Spinal cord (tissue), 10 donors: ENCODE results near the gene DHRS13. TPM values are rescaled to one million over a fixed set of nuclear protein-coding genes. Genes with fewer than 3 reads are reported as not detected.
"Not testable (repeated sequence)": the region's sequence is repeated elsewhere in the genome, so short reads cannot be mapped to it uniquely, and the experiment has no call there.

Source experiments
- DNase-seq, 6 donors: peaks; one replicate each; pipeline versions ENCODE4 v3.0.0 to v3.0.0-alpha.2; 2013 to 2015; ENCODE audit warnings: low spot score in 6 of 6, low read depth in 4 of 6
- H3K27ac ChIP-seq: one replicate; pipeline ENCODE4 v1.5.1; 2013; ENCODE audit warnings: low read depth, low read length, control low read depth
- H3K27me3 ChIP-seq: one replicate; pipeline ENCODE4 v1.6.1; 2013; ENCODE audit warnings: low read length; ENCODE audit not compliant: control insufficient read depth, insufficient read depth
- H3K36me3 ChIP-seq: one replicate; pipeline ENCODE4 v1.6.1; 2013; ENCODE audit warnings: low read length; ENCODE audit not compliant: control insufficient read depth, insufficient read depth
- H3K4me1 ChIP-seq: one replicate; pipeline ENCODE4 v1.6.1; 2013; ENCODE audit warnings: low read length; ENCODE audit not compliant: control insufficient read depth, insufficient read depth
- H3K4me3 ChIP-seq: one replicate; pipeline ENCODE4 v1.5.1; 2013; ENCODE audit warnings: low read depth, low read length, control low read depth
- H3K9me3 ChIP-seq: one replicate; pipeline ENCODE4 v1.6.1; 2013; ENCODE audit warnings: low read length; ENCODE audit not compliant: control insufficient read depth, insufficient read depth
- WGBS: methylation state at CpG from one replicate; pipeline ENCODE4 v1.1.5; 2013; ENCODE audit warnings: missing lambda C conversion rate; ENCODE audit not compliant: insufficient coverage; 5-methylcytosine and 5-hydroxymethylcytosine counted together
- polyA plus RNA-seq, 2 donors: library from polyadenylated mRNA; unstranded; fragments of 120-200 nt; gene quantifications; one replicate each; pipeline ENCODE4 v1.2.1, GENCODE V29; 2013; ENCODE audit not compliant: insufficient read length in 2 of 2
- total RNA-seq, 2 donors: library from RNA; depleted of rRNA in 1 of 2; stranded (reverse); fragments of 120-200 nt in 1 of 2; fragments of >200 nt in 1 of 2; gene quantifications; one replicate each; pipeline versions ENCODE4 v1.2.3 to v1.2.4, GENCODE V29; 2013 to 2014
- donor health status: healthy.

The DHRS13 gene
- total and polyA plus RNA-seq, 4 donors, result 19.8 to 34.0 (median 26.8) TPM

DNA sequence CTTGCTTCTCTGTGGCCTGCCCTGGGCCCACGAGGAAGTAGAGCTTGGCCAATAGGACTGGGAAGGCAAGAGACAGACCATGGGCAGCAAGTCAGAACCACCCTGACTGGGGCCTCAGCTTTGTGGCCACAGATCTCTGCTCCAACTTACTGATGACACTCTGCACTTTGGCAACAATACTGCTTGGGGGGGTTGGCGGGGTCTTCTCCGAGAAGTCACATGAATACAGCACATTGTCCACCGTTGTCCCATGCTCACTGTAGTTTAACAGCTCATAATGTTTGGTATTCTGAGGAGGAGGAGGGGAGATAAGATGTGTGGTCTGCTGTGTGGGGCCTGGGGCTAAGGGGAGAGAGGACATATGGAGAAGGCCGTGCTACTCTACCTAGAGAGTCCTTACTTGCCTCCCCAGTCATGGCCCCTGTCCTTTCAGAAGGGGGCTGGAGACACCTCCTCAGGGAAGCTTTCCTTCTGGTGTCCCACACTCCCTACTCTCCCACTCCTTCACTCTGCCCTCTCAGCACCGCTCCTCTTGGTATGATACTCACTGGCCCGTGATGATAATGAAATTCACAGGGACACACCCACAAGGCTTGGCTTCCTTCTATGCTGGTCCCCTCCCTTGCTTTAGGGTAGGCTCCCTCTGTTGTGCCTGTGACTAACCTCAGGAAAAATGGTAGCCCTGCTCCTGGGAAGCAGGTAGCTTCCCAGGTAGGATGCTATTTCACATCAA is 4.0 kb upstream of the DHRS13 start:
- no peak for DNase-seq
- Histone ChIP-seq H3K36me3 (peaks cover 64% of the 10 kb centered on the region), H3K27ac (no peak overlapping the region), H3K4me3 (no peak overlapping the region), H3K9me3 (no peaks in the 10 kb centered on the region), H3K27me3 (no peaks in the 10 kb centered on the region), H3K4me1 (peaks cover 17% of the 10 kb centered on the region)
- 62% methylated on average over 3 of the region's 7 CpGs for WGBS

DNA sequence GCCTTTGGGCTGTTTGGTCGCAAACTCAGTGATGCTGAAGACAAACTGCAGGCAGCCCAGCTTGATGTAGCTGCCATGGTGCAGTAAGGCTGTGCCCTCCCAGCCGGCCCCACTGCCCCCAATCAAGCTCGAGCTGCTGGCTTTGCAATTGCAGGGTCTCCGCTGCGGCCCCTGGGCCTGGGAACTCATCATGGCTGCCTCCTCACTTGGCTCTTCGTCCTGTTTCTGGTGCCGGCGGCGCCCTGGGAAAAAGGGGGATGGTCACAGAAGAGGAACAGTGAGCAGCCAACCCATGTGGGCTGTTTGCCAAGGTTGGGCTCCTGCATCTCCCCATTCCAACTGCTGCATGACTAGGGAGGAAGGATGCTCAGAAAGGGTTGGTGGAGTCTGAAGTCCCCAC is 3.4 kb upstream of the DHRS13 start:
- Histone ChIP-seq H3K27me3 (no peaks in the 10 kb centered on the region), H3K4me1 (peaks cover 23% of the 10 kb centered on the region), H3K27ac (no peak overlapping the region), H3K36me3 (peaks cover 59% of the 10 kb centered on the region), H3K4me3 (no peak overlapping the region), H3K9me3 (no peaks in the 10 kb centered on the region)
- WGBS, result 52% methylated on average over 9 of the region's 9 CpGs
- peak in 2 of 6 donors; percentile 23 to 42 for DNase-seq

DNA sequence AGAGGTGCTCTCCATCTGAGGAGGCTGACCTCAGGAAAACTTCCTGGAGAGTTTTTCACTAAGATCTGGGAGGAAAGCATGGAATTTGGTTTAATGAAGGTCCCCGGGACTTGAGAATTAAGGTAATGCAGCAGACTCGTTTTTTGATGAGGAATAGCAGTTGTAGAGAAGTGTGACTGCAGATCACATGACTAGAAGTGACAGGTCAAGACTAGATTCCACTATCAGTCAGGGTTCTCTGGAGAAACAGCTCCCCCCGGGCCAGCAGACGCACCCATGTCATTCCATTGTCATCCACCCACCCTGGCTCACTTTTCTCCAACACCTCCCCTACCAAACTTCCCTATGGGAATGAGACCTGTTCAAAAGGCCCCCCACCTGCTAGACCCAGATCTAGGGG is 1.9 kb upstream of the DHRS13 start:
- DNase-seq, result no peak
- Histone ChIP-seq H3K9me3 (no peaks in the 10 kb centered on the region), H3K36me3 (peaks cover 56% of the 10 kb centered on the region), H3K27me3 (no peaks in the 10 kb centered on the region), H3K27ac (no peak overlapping the region), H3K4me1 (peaks cover 30% of the 10 kb centered on the region), H3K4me3 (no peak overlapping the region)
- 81% methylated on average over 2 of the region's 4 CpGs for WGBS

DNA sequence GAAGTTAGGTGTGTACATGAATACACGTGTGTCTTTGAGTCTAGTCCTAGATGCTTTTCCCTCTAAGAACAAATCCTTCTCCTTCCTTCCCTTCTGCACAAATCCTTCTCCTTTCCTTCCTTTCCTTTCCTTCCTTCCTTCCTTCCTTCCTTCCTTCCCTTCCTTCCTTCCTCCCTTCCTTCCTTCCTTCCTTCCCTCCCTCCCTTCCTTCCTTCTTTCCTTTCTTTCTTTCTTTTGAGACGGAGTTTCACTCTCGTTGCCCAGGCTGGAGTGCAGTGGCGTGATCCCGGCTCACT is 615 bp upstream of the DHRS13 start:
- Histone ChIP-seq H3K36me3 (peaks cover 46% of the 10 kb centered on the region), H3K4me1 (peaks cover 31% of the 10 kb centered on the region)
- H3K4me3 ChIP-seq, H3K9me3 ChIP-seq, H3K27me3 ChIP-seq, DNase-seq, H3K27ac ChIP-seq: not testable (repeated sequence)
- 73% methylated on average over 3 of the region's 5 CpGs for whole genome bisulfite sequencing

GRCh38 chr17:28901866-28902818 is 737 bp downstream of the DHRS13 start:
- peak in 4 of 6 donors; percentile 20 to 85 (median 59) for DNase-seq

DNA sequence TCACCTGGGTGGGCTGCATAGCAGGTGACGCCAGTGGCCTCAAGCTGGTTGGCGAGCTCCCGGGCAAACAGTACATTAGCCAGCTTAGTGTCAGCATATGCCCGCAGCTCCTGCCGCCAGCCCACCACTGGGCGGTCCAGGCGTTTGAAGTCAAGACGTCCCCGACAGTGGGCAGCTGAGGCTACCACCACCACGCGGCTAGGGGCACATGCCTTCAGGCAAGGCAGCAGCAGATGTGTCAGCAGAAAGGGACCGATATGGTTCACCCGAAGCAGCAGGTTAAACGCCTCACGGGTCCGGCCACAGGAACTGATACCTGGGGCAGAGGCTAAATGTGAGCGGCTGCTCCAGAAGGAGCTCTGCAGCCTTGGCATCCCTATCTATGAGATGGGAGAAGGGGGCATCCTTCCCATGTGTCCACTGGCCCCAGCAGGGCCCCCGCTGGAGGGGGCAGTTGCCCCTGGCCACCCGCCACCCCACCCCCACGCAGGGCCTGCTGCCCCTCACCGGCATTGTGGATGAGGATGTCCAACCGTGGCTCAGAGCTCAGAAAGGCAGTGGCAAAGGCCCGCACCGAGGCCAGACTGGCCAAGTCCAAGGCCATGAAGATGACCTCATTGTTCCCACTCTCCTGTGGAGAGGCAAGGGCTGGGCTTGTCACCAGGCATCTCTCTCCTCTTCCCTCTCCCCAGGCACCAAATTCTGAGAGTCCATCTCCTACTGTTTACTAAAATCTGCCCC is 1.7 kb downstream of the DHRS13 start:
- DNase-seq, result no peak
- Histone ChIP-seq H3K27ac (no peak overlapping the region), H3K4me3 (no peak overlapping the region), H3K4me1 (peaks cover 40% of the 10 kb centered on the region), H3K9me3 (no peaks in the 10 kb centered on the region), H3K36me3 (peaks cover 30% of the 10 kb centered on the region), H3K27me3 (no peaks in the 10 kb centered on the region)
- WGBS, result 89% methylated on average over 23 of the region's 24 CpGs

More at GRCh38 chr17:28901866-28902818, 737 bp downstream of the DHRS13 start:
- Histone ChIP-seq H3K36me3 (peaks cover 37% of the 10 kb centered on the region), H3K27me3 (no peaks in the 10 kb centered on the region), H3K4me1 (peaks cover 42% of the 10 kb centered on the region), H3K4me3 (peak overlapping the region; percentile 63), H3K27ac (peak overlapping the region; percentile 76), H3K9me3 (no peaks in the 10 kb centered on the region)
- WGBS, result 2% methylated on average over 61 of the region's 62 CpGs

DNA sequence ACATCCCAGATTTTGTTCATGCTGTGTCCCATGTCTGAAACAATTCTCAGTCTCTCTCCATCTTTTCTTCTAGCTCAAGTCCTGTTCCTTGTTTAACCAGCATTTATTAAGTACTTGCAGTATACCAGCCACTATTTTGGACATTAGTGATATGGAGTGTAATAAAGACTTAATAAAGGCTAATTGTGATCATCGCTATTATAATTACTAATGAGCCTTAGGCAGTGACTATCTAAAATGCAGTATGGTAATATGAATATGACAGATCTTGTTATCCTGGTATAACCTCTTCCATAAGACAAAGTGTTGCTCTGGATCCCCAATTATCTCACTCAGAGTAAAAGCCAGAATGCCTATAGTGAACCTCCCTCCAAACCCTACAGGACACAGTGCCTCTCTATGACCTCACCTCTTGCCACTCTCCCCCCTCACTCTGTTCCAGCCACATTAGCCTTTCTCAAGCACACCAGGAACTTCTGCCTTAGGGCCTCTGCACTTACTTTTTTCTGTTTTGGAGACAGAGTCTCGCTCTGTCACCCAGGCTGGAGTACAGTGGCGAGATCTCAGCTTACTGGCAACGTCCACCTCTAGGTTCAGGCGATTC is 3.6 kb downstream of the DHRS13 start:
- Histone ChIP-seq H3K4me1 (peaks cover 43% of the 10 kb centered on the region), H3K27ac (no peak overlapping the region), H3K4me3 (no peak overlapping the region), H3K36me3 (peaks cover 24% of the 10 kb centered on the region), H3K27me3 (no peaks in the 10 kb centered on the region), H3K9me3 (no peaks in the 10 kb centered on the region)
- no CpG with 5 or more reads among the region's 5 CpGs for WGBS
- no peak for DNase-seq

DNA sequence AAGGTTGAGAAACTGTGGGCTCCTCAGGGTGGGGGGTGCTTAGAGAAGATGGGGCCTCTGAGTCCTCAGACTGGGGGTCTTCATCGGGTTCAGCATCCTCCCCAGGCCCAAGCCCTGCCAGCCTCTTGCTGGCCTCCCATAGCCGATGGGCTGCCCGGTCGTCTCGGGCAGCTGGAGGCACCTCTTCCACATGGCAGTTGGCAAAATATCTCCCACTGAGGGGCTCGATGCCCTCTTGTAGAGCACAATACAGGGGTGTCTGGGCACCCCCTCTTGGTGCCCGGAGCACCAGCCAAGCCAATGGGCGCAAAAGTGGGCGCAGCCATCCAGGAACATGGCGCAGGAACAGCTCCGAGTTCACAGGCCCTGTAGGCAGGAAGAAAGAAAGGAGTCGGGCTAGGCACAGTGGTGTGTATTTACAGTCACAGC is 4.3 kb downstream of the DHRS13 start:
- no peaks in the 10 kb centered on the region for H3K9me3 ChIP-seq
- no peak overlapping the region for H3K4me3 ChIP-seq
- peaks cover 24% of the 10 kb centered on the region for H3K36me3 ChIP-seq
- 88% methylated on average over 12 of the region's 12 CpGs for WGBS
- no peak for DNase-seq
- no peak overlapping the region for H3K27ac ChIP-seq
- H3K27me3 ChIP-seq, result no peaks in the 10 kb centered on the region
- H3K4me1 ChIP-seq, result peaks cover 43% of the 10 kb centered on the region
